Endodermal cell (in vitro differentiated cells): Measurements from ENCODE around the gene PRL. TPM values are rescaled to one million over a fixed set of nuclear protein-coding genes. Genes with fewer than 3 reads are reported as not detected.

Experiments used
- DNase-seq: peaks from one replicate; pipeline ENCODE4 v3.0.0-alpha.2; 2017
- H3K27ac ChIP-seq: 2 replicates; pipeline ENCODE4 v1.5.1; 2013; ENCODE audit warnings: mild to moderate bottlenecking, low read depth, low read length, moderate library complexity
- H3K27me3 ChIP-seq: 2 replicates; pipeline ENCODE4 v1.6.1; 2013; ENCODE audit warnings: mild to moderate bottlenecking, low read length, moderate library complexity; ENCODE audit not compliant: insufficient read depth, control insufficient read depth, poor library complexity, severe bottlenecking
- H3K36me3 ChIP-seq: 2 replicates; pipeline ENCODE4 v1.7.0; 2013; ENCODE audit warnings: mild to moderate bottlenecking, low read length, moderate library complexity; ENCODE audit not compliant: control insufficient read depth, insufficient read depth
- H3K4me1 ChIP-seq: one replicate; pipeline ENCODE4 v1.7.0; 2013; ENCODE audit warnings: low read length; ENCODE audit not compliant: control insufficient read depth, insufficient read depth
- H3K4me3 ChIP-seq: 2 replicates; pipeline ENCODE4 v1.5.1; 2013; ENCODE audit warnings: mild to moderate bottlenecking, low read length, moderate library complexity
- H3K9ac ChIP-seq: 2 replicates; pipeline ENCODE4 v1.6.1; 2013; ENCODE audit warnings: mild to moderate bottlenecking, low read length, moderate library complexity; ENCODE audit not compliant: poor library complexity, severe bottlenecking; ENCODE audit errors: extremely low read depth
- H3K9me3 ChIP-seq: 2 replicates; pipeline ENCODE4 v1.6.1; 2013; ENCODE audit warnings: mild to moderate bottlenecking, low read length, moderate library complexity; ENCODE audit not compliant: control insufficient read depth
- H3K27ac Mint-ChIP-seq: 2 replicates; pipeline ENCODE4 v1.8.0; 2020; ENCODE audit warnings: mixed read lengths
- H3K27me3 Mint-ChIP-seq: 2 replicates; pipeline ENCODE4 v1.8.0; 2021; ENCODE audit warnings: mild to moderate bottlenecking, mixed read lengths; ENCODE audit not compliant: insufficient read depth
- H3K36me3 Mint-ChIP-seq: 2 replicates; pipeline ENCODE4 v1.8.0; 2020; ENCODE audit warnings: low read depth, mixed read lengths
- H3K4me1 Mint-ChIP-seq: 2 replicates; pipeline ENCODE4 v1.8.0; 2020; ENCODE audit warnings: mixed read lengths
- H3K4me3 Mint-ChIP-seq: 2 replicates; pipeline ENCODE4 v1.8.0; 2020; ENCODE audit warnings: mild to moderate bottlenecking, moderate library complexity, mixed read lengths
- H3K9me3 Mint-ChIP-seq: 2 replicates; pipeline ENCODE4 v1.8.0; 2020; ENCODE audit warnings: mild to moderate bottlenecking, mixed read lengths
- CTCF ChIP-seq: fragments of 200-600 bp; sonication (generic); conservative IDR thresholded peaks from 2 replicates; pipeline ENCODE4 v1.5.0; 2021; ENCODE audit warnings: antibody characterized with exemption, mild to moderate bottlenecking
- WGBS, 2 experiments: methylation state at CpG; one replicate each; pipeline versions ENCODE4 v1.1.5 to v1.1.7; 2013; ENCODE audit warnings: missing lambda C conversion rate in 2 of 2, mixed read lengths in 1 of 2; ENCODE audit not compliant: insufficient coverage in 1 of 2, insufficient read length in 1 of 2; 5-methylcytosine and 5-hydroxymethylcytosine counted together
- total RNA-seq, 2 donors: library from RNA; stranded (reverse); fragmentation: NEBNext Ultra II Directional in 1 of 2; extraction: Animal tissue kit (Norgen Biotek cat#: 25700) in 1 of 2; gene quantifications; 2 replicates in 1 of 2; 3 replicates in 1 of 2; pipeline ENCODE4 v1.2.1, GENCODE V29; 2021

PRL gene
- total RNA-seq, 2 donors from 2014 or later, result not detected

- no peak overlapping the region for H3K9ac ChIP-seq
- no peaks in the 10 kb centered on the region for H3K27me3 ChIP-seq
- no peak for DNase-seq
- H3K4me3 ChIP-seq, result peak overlapping the region; percentile 68
- H3K4me3 Mint-ChIP-seq, result no peak overlapping the region
- peaks cover 21% of the 10 kb centered on the region for H3K36me3 Mint-ChIP-seq
- no peaks in the 10 kb centered on the region for H3K4me1 Mint-ChIP-seq
- peaks cover 80% of the 10 kb centered on the region for H3K9me3 Mint-ChIP-seq
- H3K27me3 Mint-ChIP-seq, result no peaks in the 10 kb centered on the region
- no peaks in the 10 kb centered on the region for H3K36me3 ChIP-seq
- WGBS, 2 experiments, result 96 to 100% methylated on average over 1 to 2 of the region's 2 CpGs
- no peaks in the 10 kb centered on the region for H3K4me1 ChIP-seq
- H3K9me3 ChIP-seq, result peaks cover 78% of the 10 kb centered on the region
- no peak overlapping the region for H3K27ac ChIP-seq
- TF ChIP-seq CTCF, result no peak
- no peak overlapping the region for H3K27ac Mint-ChIP-seq
Observed at GRCh38 chr6:22313796-22314195, 17.0 kb upstream of the PRL start.

GRCh38 chr6:22308939-22309338 is 12.1 kb upstream of the PRL start:
- H3K9me3 ChIP-seq, result peaks cover 49% of the 10 kb centered on the region
- Mint-ChIP-seq H3K27me3 (no peaks in the 10 kb centered on the region), H3K36me3 (peaks cover 15% of the 10 kb centered on the region), H3K27ac (no peak overlapping the region), H3K4me3 (no peak overlapping the region), H3K4me1 (peaks cover 9% of the 10 kb centered on the region), H3K9me3 (peaks cover 54% of the 10 kb centered on the region)
- TF ChIP-seq CTCF, result no peak
- 92% methylated on average over 2 of the region's 2 CpGs; no CpG with 5 or more reads in 1 of the 2 experiments for WGBS, 2 experiments
- peak overlapping the region; percentile 12 for H3K4me3 ChIP-seq
- no peaks in the 10 kb centered on the region for H3K36me3 ChIP-seq
- no peak overlapping the region for H3K9ac ChIP-seq
- H3K4me1 ChIP-seq, result no peaks in the 10 kb centered on the region
- DNase-seq, result no peak
- H3K27me3 ChIP-seq, result no peaks in the 10 kb centered on the region
- no peak overlapping the region for H3K27ac ChIP-seq

- Histone ChIP-seq H3K36me3 (no peaks in the 10 kb centered on the region), H3K9ac (no peak overlapping the region), H3K4me3 (no peak overlapping the region), H3K9me3 (peaks cover 29% of the 10 kb centered on the region), H3K27ac (no peak overlapping the region), H3K4me1 (no peaks in the 10 kb centered on the region), H3K27me3 (no peaks in the 10 kb centered on the region)
- TF ChIP-seq CTCF, result no peak
- peaks cover 9% of the 10 kb centered on the region for H3K4me1 Mint-ChIP-seq
- peaks cover 33% of the 10 kb centered on the region for H3K9me3 Mint-ChIP-seq
- no peak overlapping the region for H3K27ac Mint-ChIP-seq
- 93% methylated on average over 3 of the region's 3 CpGs; no CpG with 5 or more reads in 1 of the 2 experiments for WGBS, 2 experiments
- DNase-seq, result no peak
- peaks cover 10% of the 10 kb centered on the region for H3K36me3 Mint-ChIP-seq
- H3K27me3 Mint-ChIP-seq, result no peaks in the 10 kb centered on the region
- H3K4me3 Mint-ChIP-seq, result no peak overlapping the region
Observed at GRCh38 chr6:22306741-22307466, 10.1 kb upstream of the PRL start.
